BLaER1 treated with 17β-estradiol and CSF1 and Interleukin-3, amounts not matched to agents 10 nM and 100 nM (cell line): Measurements from ENCODE around the gene FBN1.

ENCODE experiments used
- H3K27ac ChIP-seq, 11 experiments: shearing (Covaris generic); formaldehyde crosslinking; 2 replicates each; pipeline ENCODE4 v1.8.1; 2022
- H3K27me3 ChIP-seq, 11 experiments: shearing (Covaris generic); formaldehyde crosslinking; 2 replicates each; pipeline ENCODE4 v1.8.1; 2022
- H3K36me3 ChIP-seq, 11 experiments: shearing (Covaris generic); formaldehyde crosslinking; 2 replicates each; pipeline ENCODE4 v1.8.1; 2022
- H3K4me1 ChIP-seq, 10 experiments: shearing (Covaris generic); formaldehyde crosslinking; 2 replicates each; pipeline ENCODE4 v1.8.1; 2022
- H3K4me2 ChIP-seq, 11 experiments: shearing (Covaris generic); formaldehyde crosslinking; 2 replicates each; pipeline ENCODE4 v1.8.1; 2022
- H3K4me3 ChIP-seq, 10 experiments: shearing (Covaris generic); formaldehyde crosslinking; 2 replicates each; pipeline ENCODE4 v1.8.1; 2022
- H3K9ac ChIP-seq, 11 experiments: shearing (Covaris generic); formaldehyde crosslinking; 2 replicates each; pipeline ENCODE4 v1.8.1; 2022
- H3K9me3 ChIP-seq, 11 experiments: shearing (Covaris generic); formaldehyde crosslinking; replicated peaks in 1 of 11; 2 replicates each; pipeline ENCODE4 v1.8.1; 2022
- H4K20me1 ChIP-seq, 11 experiments: shearing (Covaris generic); formaldehyde crosslinking; 2 replicates each; pipeline ENCODE4 v1.8.1; 2022
- Cebpa-rat ChIP-seq, 11 experiments: shearing (Covaris generic); IDR thresholded peaks; 2 replicates each; pipeline ENCODE4 v1.8.1; 2022

Gene FBN1

GRCh38 chr15:48530528-48530927, 115.0 kb downstream of the FBN1 start:
- no peaks in the 10 kb centered on the region for H4K20me1 ChIP-seq
- H3K4me3 ChIP-seq, result no peak overlapping the region
- H3K4me2 ChIP-seq, result no peak overlapping the region
- H3K27me3 ChIP-seq, result no peaks in the 10 kb centered on the region
- H3K27ac ChIP-seq, result no peak overlapping the region
- TF ChIP-seq Cebpa-rat (IDR thresholded peaks at IDR 0.05), result no peak
- H3K9me3 ChIP-seq, result no peaks in the 10 kb centered on the region
- no peaks in the 10 kb centered on the region for H3K36me3 ChIP-seq
- no peak overlapping the region for H3K9ac ChIP-seq
- no peaks in the 10 kb centered on the region for H3K4me1 ChIP-seq

- H3K36me3 ChIP-seq, result no peaks in the 10 kb centered on the region
- TF ChIP-seq Cebpa-rat (IDR thresholded peaks at IDR 0.05), result no peak
- H3K9ac ChIP-seq, result no peak overlapping the region
- H4K20me1 ChIP-seq, result no peaks in the 10 kb centered on the region
- H3K27ac ChIP-seq, result no peak overlapping the region
- H3K4me3 ChIP-seq, result no peak overlapping the region
- H3K4me2 ChIP-seq, result no peak overlapping the region
- H3K27me3 ChIP-seq, result no peaks in the 10 kb centered on the region
- H3K4me1 ChIP-seq, result no peaks in the 10 kb centered on the region
- H3K9me3 ChIP-seq, result no peaks in the 10 kb centered on the region
Measured at GRCh38 chr15:48528921-48529320, 116.6 kb downstream of the FBN1 start.

GRCh38 chr15:48527517-48527916, 118.0 kb downstream of the FBN1 start:
- no peak overlapping the region for H3K4me3 ChIP-seq
- no peak for TF ChIP-seq Cebpa-rat (IDR thresholded peaks at IDR 0.05)
- no peaks in the 10 kb centered on the region for H3K4me1 ChIP-seq
- H3K9ac ChIP-seq, result no peak overlapping the region
- H4K20me1 ChIP-seq, result no peaks in the 10 kb centered on the region
- no peaks in the 10 kb centered on the region for H3K27me3 ChIP-seq
- H3K9me3 ChIP-seq, result no peaks in the 10 kb centered on the region
- no peak overlapping the region for H3K27ac ChIP-seq
- no peak overlapping the region for H3K4me2 ChIP-seq
- H3K36me3 ChIP-seq, result no peaks in the 10 kb centered on the region

GRCh38 chr15:48522911-48523310, 122.6 kb downstream of the FBN1 start:
- TF ChIP-seq Cebpa-rat (IDR thresholded peaks at IDR 0.05), result no peak
- no peaks in the 10 kb centered on the region for H3K4me1 ChIP-seq
- H3K9ac ChIP-seq, result no peak overlapping the region
- H3K27me3 ChIP-seq, result no peaks in the 10 kb centered on the region
- H3K4me3 ChIP-seq, result no peak overlapping the region
- H3K36me3 ChIP-seq, result no peaks in the 10 kb centered on the region
- no peak overlapping the region for H3K4me2 ChIP-seq
- H4K20me1 ChIP-seq, result no peaks in the 10 kb centered on the region
- no peaks in the 10 kb centered on the region for H3K9me3 ChIP-seq
- H3K27ac ChIP-seq, result no peak overlapping the region

GRCh38 chr15:48522123-48522522, 123.4 kb downstream of the FBN1 start:
- Histone ChIP-seq H3K36me3 (no peaks in the 10 kb centered on the region), H3K4me2 (no peak overlapping the region), H3K27ac (no peak overlapping the region), H3K9me3 (no peaks in the 10 kb centered on the region), H4K20me1 (no peaks in the 10 kb centered on the region), H3K27me3 (no peaks in the 10 kb centered on the region), H3K9ac (no peak overlapping the region), H3K4me3 (no peak overlapping the region), H3K4me1 (no peaks in the 10 kb centered on the region)
- TF ChIP-seq Cebpa-rat (IDR thresholded peaks at IDR 0.05), result no peak

- H3K4me3 ChIP-seq, result no peak overlapping the region
- no peaks in the 10 kb centered on the region for H3K36me3 ChIP-seq
- no peak for TF ChIP-seq Cebpa-rat (IDR thresholded peaks at IDR 0.05)
- H3K9me3 ChIP-seq, result no peaks in the 10 kb centered on the region
- H4K20me1 ChIP-seq, result no peaks in the 10 kb centered on the region
- no peaks in the 10 kb centered on the region for H3K27me3 ChIP-seq
- no peak overlapping the region for H3K27ac ChIP-seq
- no peaks in the 10 kb centered on the region for H3K4me1 ChIP-seq
- H3K9ac ChIP-seq, result no peak overlapping the region
- no peak overlapping the region for H3K4me2 ChIP-seq
Measured at GRCh38 chr15:48520376-48521155, 124.9 kb downstream of the FBN1 start.

- H3K36me3 ChIP-seq, result no peaks in the 10 kb centered on the region
- H4K20me1 ChIP-seq, result no peaks in the 10 kb centered on the region
- no peaks in the 10 kb centered on the region for H3K4me1 ChIP-seq
- no peak overlapping the region for H3K27ac ChIP-seq
- H3K9ac ChIP-seq, result no peak overlapping the region
- H3K9me3 ChIP-seq, result no peaks in the 10 kb centered on the region
- H3K27me3 ChIP-seq, result no peaks in the 10 kb centered on the region
- H3K4me3 ChIP-seq, result no peak overlapping the region
- no peak for TF ChIP-seq Cebpa-rat (IDR thresholded peaks at IDR 0.05)
- no peak overlapping the region for H3K4me2 ChIP-seq
Measured at GRCh38 chr15:48516121-48516520, 129.4 kb downstream of the FBN1 start.

- no peaks in the 10 kb centered on the region for H3K36me3 ChIP-seq
- no peaks in the 10 kb centered on the region for H3K4me1 ChIP-seq
- no peak overlapping the region for H3K4me2 ChIP-seq
- no peak overlapping the region for H3K4me3 ChIP-seq
- no peaks in the 10 kb centered on the region for H4K20me1 ChIP-seq
- no peak for TF ChIP-seq Cebpa-rat (IDR thresholded peaks at IDR 0.05)
- no peaks in the 10 kb centered on the region for H3K27me3 ChIP-seq
- no peak overlapping the region for H3K9ac ChIP-seq
- H3K9me3 ChIP-seq, result no peaks in the 10 kb centered on the region
- no peak overlapping the region for H3K27ac ChIP-seq
Measured at GRCh38 chr15:48515500-48515899, 130.0 kb downstream of the FBN1 start.

- no peaks in the 10 kb centered on the region for H3K36me3 ChIP-seq
- no peak overlapping the region for H3K4me2 ChIP-seq
Measured at GRCh38 chr15:48514103-48514816, 131.2 kb downstream of the FBN1 start.

GRCh38 chr15:48510976-48511375, 134.5 kb downstream of the FBN1 start:
- no peaks in the 10 kb centered on the region for H4K20me1 ChIP-seq
- no peak overlapping the region for H3K4me3 ChIP-seq
- H3K27ac ChIP-seq, result no peak overlapping the region
- no peaks in the 10 kb centered on the region for H3K36me3 ChIP-seq
- no peak overlapping the region for H3K9ac ChIP-seq
- H3K27me3 ChIP-seq, result no peaks in the 10 kb centered on the region
- no peak for TF ChIP-seq Cebpa-rat (IDR thresholded peaks at IDR 0.05)
- no peaks in the 10 kb centered on the region for H3K4me1 ChIP-seq
- H3K4me2 ChIP-seq, result no peak overlapping the region
- H3K9me3 ChIP-seq, result no peaks in the 10 kb centered on the region

More at GRCh38 chr15:48514103-48514816, 131.2 kb downstream of the FBN1 start:
- no peak overlapping the region for H3K4me3 ChIP-seq
- H3K27me3 ChIP-seq, result no peaks in the 10 kb centered on the region
- no peaks in the 10 kb centered on the region for H4K20me1 ChIP-seq
- H3K9me3 ChIP-seq, result no peaks in the 10 kb centered on the region
- no peak overlapping the region for H3K27ac ChIP-seq
- no peaks in the 10 kb centered on the region for H3K4me1 ChIP-seq
- no peak for TF ChIP-seq Cebpa-rat (IDR thresholded peaks at IDR 0.05)
- H3K9ac ChIP-seq, result no peak overlapping the region
